ENCODE results near the gene ENTPD2. TPM values are rescaled to one million over a fixed set of nuclear protein-coding genes. Genes with fewer than 3 reads are reported as not detected.

ENTPD2 gene
- total RNA-seq, 4 donors from 2014 or later: not detected

- no peak for TF ChIP-seq CTCF (IDR thresholded peaks at IDR 0.05; ENCODE audit: low read depth)
Observed at GRCh38 chr9:137028263-137029057, 25.4 kb downstream of the ENTPD2 start.

DNA sequence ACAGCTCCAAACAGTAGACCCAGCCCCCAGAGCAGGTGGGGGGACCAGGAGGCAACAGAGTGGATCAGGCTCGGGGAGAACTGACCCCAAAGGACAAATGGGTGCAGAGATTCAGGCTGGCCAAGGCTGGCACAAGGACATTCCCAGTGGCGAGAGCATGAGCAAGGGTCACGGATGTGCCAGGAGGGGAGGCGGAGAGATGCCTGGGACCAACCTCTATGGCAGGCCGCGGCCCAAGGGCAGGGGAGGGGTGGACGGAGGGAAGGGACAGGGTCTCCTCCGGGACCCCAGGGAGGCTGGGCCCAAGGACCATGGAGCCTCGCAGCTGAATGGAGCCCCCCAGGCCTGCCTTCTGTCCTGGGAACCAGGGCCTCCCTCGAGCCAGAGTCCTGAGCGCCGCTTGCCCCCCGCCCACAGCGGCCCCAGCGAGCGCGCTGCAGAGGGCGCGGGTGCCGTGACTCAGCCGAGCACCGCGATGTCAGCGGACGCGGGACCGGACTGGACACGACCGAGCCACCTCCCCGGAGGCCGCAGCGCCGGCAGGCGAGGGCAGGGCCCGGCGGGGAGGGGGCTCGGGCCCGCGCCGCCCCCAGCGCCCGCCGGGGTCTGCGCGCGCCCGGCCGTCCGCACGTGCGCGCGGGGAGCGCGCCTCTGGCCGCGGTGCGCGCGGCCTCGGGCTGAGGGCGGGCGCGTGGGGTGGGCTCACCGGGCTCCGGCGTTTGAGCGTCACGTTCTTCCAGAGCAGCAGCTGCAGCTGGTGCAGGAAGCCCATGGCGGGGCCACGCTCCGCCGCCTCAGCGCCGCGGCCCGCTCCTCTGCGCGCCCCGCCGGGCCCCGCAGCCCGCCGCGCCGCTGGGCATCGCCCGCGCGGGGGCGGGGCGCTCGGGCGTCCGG lies 26.2 kb downstream of the ENTPD2 start, which contains the start of gene ABCA2:
TSS of gene ABCA2 (minus strand) at position 869 of the 894 bp plus-strand sequence. CDS start at position 772, 97 bp downstream.
- no peak for TF ChIP-seq CTCF (IDR thresholded peaks at IDR 0.05; ENCODE audit: low read depth)

DNA sequence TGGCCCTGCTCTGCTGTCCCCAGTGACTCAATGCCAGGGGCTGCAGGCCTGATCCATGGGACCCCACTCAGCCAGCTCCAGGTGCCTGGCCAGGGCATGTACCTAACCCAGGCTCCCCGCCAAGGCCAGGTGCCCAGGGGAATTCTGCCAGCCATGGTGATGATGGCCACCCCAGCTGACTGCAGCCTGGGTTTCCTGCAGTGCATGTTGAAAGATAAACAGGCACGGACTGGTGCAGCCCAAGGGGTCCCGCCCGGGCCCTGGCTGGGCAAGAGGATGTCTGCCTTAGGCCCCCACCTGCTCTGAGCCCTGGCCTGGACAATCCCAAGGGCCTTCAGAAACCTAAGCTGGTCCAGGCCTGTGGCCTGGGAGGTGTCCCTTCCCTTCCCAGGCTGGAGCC lies 27.0 kb downstream of the ENTPD2 start:
- TF ChIP-seq CTCF (IDR thresholded peaks at IDR 0.05; ENCODE audit: low read depth): no peak

DNA sequence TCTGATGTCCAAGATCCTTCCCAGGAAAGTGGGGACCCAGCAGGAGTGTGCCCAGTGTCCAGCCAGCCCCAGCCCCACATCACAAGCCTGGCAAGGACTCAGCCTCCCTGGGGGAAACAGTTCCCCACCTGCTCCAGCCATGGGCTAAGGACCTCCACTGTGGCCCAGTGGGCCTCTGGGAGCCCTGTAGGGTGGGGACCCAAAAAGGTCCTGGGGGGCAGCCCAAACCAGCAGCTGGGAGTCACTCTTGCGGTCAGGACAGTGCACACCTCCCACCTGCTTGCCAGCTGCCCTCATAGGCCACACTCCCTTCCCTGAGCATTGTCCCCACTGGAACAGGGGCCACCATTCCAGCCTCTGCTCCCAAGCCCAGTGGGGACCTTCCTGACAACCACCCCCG lies 27.5 kb downstream of the ENTPD2 start:
- TF ChIP-seq CTCF (IDR thresholded peaks at IDR 0.05; ENCODE audit: low read depth): no peak

- TF ChIP-seq CTCF (IDR thresholded peaks at IDR 0.05; ENCODE audit: low read depth): no peak
Observed at GRCh38 chr9:137025517-137025966, 28.3 kb downstream of the ENTPD2 start.

DNA sequence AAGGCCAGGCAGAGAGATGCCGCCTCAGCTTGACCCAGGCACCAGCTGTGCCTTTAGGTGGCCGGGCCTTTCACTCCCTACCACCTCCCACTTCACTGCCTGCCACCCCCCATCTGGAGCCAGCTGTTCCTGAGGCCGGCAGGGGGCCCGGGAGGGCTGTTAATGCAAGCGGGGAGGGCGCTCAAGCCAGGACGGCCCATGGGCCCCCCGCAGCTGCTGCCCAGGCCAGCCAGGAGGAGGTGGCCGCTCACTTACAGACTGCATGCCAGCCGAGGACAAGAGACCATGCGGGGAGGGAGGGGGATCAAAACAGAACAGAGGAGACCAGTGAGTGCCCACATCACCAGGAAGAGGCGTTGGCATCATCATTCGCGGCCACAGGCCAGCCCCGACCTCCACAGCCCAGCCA lies 30.3 kb downstream of the ENTPD2 start:
- no peak for TF ChIP-seq CTCF (IDR thresholded peaks at IDR 0.05; ENCODE audit: low read depth)

DNA sequence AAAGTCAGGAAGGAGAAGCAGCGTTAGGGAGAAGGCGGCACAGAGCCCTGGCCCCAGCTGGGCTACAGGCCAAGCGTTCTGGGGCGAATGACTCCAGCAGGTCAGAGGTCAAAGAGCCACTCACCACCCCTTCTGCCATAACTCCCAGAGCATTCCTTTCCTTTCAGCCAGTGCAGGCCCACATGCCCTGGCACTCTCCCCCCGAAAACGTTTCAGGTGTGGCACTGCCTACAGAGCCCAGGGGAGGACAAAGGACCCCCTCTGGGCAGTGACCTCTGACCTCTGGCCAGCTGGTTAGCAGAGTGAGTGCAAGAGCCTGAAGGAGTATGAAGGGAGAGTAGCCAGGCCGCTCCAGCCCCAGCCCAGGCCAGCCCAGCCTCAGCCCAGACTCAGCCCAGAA lies 30.7 kb downstream of the ENTPD2 start:
- no peak for TF ChIP-seq CTCF (IDR thresholded peaks at IDR 0.05; ENCODE audit: low read depth)
